Liver (tissue), 9 donors: Measurements from ENCODE around the gene GRIA1. TPM values are rescaled to one million over a fixed set of nuclear protein-coding genes. Genes with fewer than 3 reads are reported as not detected.

Experiments
- DNase-seq: peaks from one replicate; pipeline ENCODE4 v3.0.0-alpha.2; 2017; ENCODE audit warnings: low spot score
- H3K27ac ChIP-seq, 2 donors: one replicate each; pipeline ENCODE4 v1.7.0; 2013; ENCODE audit warnings: inconsistent platforms in 2 of 2, low read length in 2 of 2, control low read depth in 1 of 2, low read depth in 1 of 2, mild to moderate bottlenecking in 1 of 2
- H3K27me3 ChIP-seq, 4 donors: one replicate each; pipeline versions ENCODE4 v1.6.1 to v1.7.0; 2013; ENCODE audit warnings: low read length in 3 of 4, inconsistent platforms in 1 of 4, mild to moderate bottlenecking in 1 of 4, moderate library complexity in 1 of 4; ENCODE audit not compliant: control insufficient read depth in 4 of 4, insufficient read depth in 4 of 4
- H3K36me3 ChIP-seq, 4 donors: one replicate each; pipeline versions ENCODE4 v1.6.1 to v1.7.0; 2013; ENCODE audit warnings: low read length in 3 of 4, mild to moderate bottlenecking in 3 of 4, low read depth in 1 of 4, moderate library complexity in 1 of 4; ENCODE audit not compliant: control insufficient read depth in 4 of 4, insufficient read depth in 3 of 4
- H3K4me1 ChIP-seq, 4 donors: one replicate each; pipeline versions ENCODE4 v1.6.1 to v1.7.0; 2013; ENCODE audit warnings: low read length in 3 of 4, mild to moderate bottlenecking in 3 of 4, moderate library complexity in 1 of 4; ENCODE audit not compliant: control insufficient read depth in 4 of 4, insufficient read depth in 4 of 4
- H3K4me3 ChIP-seq, 3 donors: one replicate each; pipeline versions ENCODE4 v1.6.1 to v1.7.0; 2013; ENCODE audit warnings: low read length in 3 of 3, control low read depth in 1 of 3, low read depth in 1 of 3, mild to moderate bottlenecking in 1 of 3
- H3K9ac ChIP-seq, 2 donors: one replicate each; pipeline ENCODE4 v1.7.0; 2013; ENCODE audit warnings: low read length in 2 of 2, mild to moderate bottlenecking in 2 of 2, moderate library complexity in 2 of 2, control low read depth in 1 of 2, low read depth in 1 of 2
- H3K9me3 ChIP-seq, 4 donors: one replicate each; pipeline versions ENCODE4 v1.6.1 to v1.7.0; 2013; ENCODE audit warnings: low read length in 3 of 4; ENCODE audit not compliant: control insufficient read depth in 4 of 4
- ATF3 ChIP-seq: IDR thresholded peaks from 2 replicates; pipeline ENCODE4 v1.6.1; 2016; ENCODE audit warnings: antibody characterized with exemption
- CTCF ChIP-seq: fragments of 150-350 bp; IDR thresholded peaks from 2 replicates; pipeline ENCODE4 v1.5.1; 2017; ENCODE audit warnings: improper control_type of control experiment, low read depth, low read length; ENCODE audit not compliant: missing input control
- EGR1 ChIP-seq, 2 donors: IDR thresholded peaks; 2 replicates each; pipeline ENCODE4 v1.6.1; 2016 to 2018; ENCODE audit warnings: antibody characterized with exemption in 2 of 2, low read depth in 2 of 2
- FOXA1 ChIP-seq: IDR thresholded peaks from 2 replicates; pipeline ENCODE4 v1.6.1; 2016; ENCODE audit warnings: antibody characterized with exemption
- FOXA2 ChIP-seq: IDR thresholded peaks from 2 replicates; pipeline ENCODE4 v1.6.1; 2016; ENCODE audit warnings: antibody characterized with exemption
- GABPA ChIP-seq, 2 donors: IDR thresholded peaks in 1 of 2; conservative IDR thresholded peaks in 1 of 2; 2 replicates each; pipeline ENCODE4 v1.6.1; 2016; ENCODE audit warnings: antibody characterized with exemption in 2 of 2, mild to moderate bottlenecking in 1 of 2, moderate library complexity in 1 of 2
- HNF4A ChIP-seq, 2 donors: conservative IDR thresholded peaks; 2 replicates each; pipeline ENCODE4 v1.6.1; 2016; ENCODE audit warnings: antibody characterized with exemption in 2 of 2, mild to moderate bottlenecking in 2 of 2
- JUND ChIP-seq, 2 donors: IDR thresholded peaks; 2 replicates each; pipeline ENCODE4 v1.6.1; 2016; ENCODE audit warnings: antibody characterized with exemption in 2 of 2
- MAX ChIP-seq: IDR thresholded peaks from 2 replicates; pipeline ENCODE4 v1.6.1; 2016; ENCODE audit warnings: antibody characterized with exemption
- RAD21 ChIP-seq, 2 donors: IDR thresholded peaks; 2 replicates each; pipeline ENCODE4 v1.6.1; 2016; ENCODE audit warnings: antibody characterized with exemption in 2 of 2, mild to moderate bottlenecking in 2 of 2
- RXRA ChIP-seq, 2 donors: IDR thresholded peaks; 2 replicates each; pipeline ENCODE4 v1.6.1; 2017 to 2018; ENCODE audit warnings: antibody characterized with exemption in 2 of 2, mild to moderate bottlenecking in 1 of 2
- SP1 ChIP-seq: IDR thresholded peaks from 2 replicates; pipeline ENCODE4 v1.6.1; 2018; ENCODE audit warnings: antibody characterized with exemption, mild to moderate bottlenecking
- TAF1 ChIP-seq: conservative IDR thresholded peaks from 2 replicates; pipeline ENCODE4 v1.6.1; 2016; ENCODE audit warnings: antibody characterized with exemption, mild to moderate bottlenecking
- YY1 ChIP-seq: IDR thresholded peaks from 2 replicates; pipeline ENCODE4 v1.6.1; 2016; ENCODE audit warnings: antibody characterized with exemption, mild to moderate bottlenecking
- ZBTB33 ChIP-seq: IDR thresholded peaks from 2 replicates; pipeline ENCODE4 v1.6.1; 2016; ENCODE audit warnings: antibody characterized with exemption
- WGBS: extraction: QIAGEN DNeasy Blood & Tissue Kit; methylation state at CpG from one replicate; pipeline ENCODE4 v1.1.7; 2013; 5-methylcytosine and 5-hydroxymethylcytosine counted together
- polyA plus RNA-seq, 2 donors: library from polyadenylated mRNA; stranded (reverse) in 1 of 2; unstranded in 1 of 2; fragments of 200-250 nt in 1 of 2; fragments of >200 nt in 1 of 2; fragmentation: Nextera tagmentation in 1 of 2; extraction: Ambion mirVana in 1 of 2; gene quantifications; one replicate each; pipeline versions ENCODE4 v1.2.1 to v1.2.3, GENCODE V29; 2013 to 2015
- total RNA-seq, 2 donors: library from RNA; depleted of rRNA; stranded (reverse); fragments of >200 nt; gene quantifications; one replicate each; pipeline ENCODE4 v1.2.3, GENCODE V29; 2014
- donor health status: healthy.
- donor health status: healthy.
- donor health status: healthy.
- donor health status: healthy.
- donor health status: healthy.

GRIA1 gene
- total and polyA plus RNA-seq, 4 donors = 0.08 TPM; not detected in 3

DNA sequence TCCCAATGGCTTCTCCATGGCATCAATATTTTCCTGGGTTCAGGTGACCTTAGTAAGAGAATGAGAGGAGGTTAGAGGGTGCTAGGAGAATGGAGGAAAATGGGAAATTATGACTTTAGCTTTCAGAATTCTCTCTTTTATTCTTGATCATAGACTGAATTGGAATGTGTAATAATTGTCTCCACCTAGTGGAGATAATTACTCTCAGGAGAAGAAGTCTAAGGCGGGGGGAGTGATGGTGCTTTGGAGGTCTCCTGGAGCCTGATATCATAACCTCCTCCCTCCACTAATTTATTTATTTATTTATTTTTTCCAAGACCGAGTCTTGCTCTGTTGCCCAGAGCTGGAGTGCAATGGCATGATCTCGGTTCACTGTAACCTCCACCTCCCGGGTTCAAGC, 221.3 kb downstream of the GRIA1 start:
- WGBS = 93% methylated on average over 4 of the region's 4 CpGs
- Histone ChIP-seq H3K9me3 (no peaks in the 10 kb centered on the region), H3K27ac (no peak overlapping the region), H3K36me3 (no peaks in the 10 kb centered on the region), H3K4me1 (no peaks in the 10 kb centered on the region), H3K27me3 (peaks cover 0 to 3% (median 1%) of the 10 kb centered on the region in 4 donors), H3K4me3 (no peak overlapping the region), H3K9ac (no peak overlapping the region)
- no peak for DNase-seq
- TF ChIP-seq RAD21 (IDR thresholded peaks at IDR 0.05) (peak; percentile 53 to 65), JUND (IDR thresholded peaks at IDR 0.05) (no peak)

DNA sequence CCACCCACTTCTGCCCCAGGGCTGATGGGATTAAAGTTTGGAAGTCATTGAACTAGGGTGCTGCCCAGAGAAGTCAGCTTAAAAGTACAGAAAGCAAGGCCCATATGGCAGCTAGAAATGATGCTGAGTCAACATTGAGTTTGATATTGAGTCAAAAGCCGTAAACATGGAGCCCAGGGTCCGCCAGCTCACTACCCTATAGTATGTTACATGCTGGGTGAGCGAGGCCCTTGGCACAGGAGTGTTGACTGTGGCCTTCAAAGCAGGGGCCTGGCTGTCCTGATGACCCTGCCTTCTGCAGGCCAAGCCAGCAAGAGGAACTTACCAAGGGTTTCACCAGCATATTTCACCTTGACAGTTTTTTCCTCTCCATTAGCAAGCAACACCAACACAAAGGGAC, 222.5 kb downstream of the GRIA1 start:
- Histone ChIP-seq H3K9me3 (no peaks in the 10 kb centered on the region), H3K27me3 (peaks cover 0 to 2% (median 0%) of the 10 kb centered on the region in 4 donors), H3K36me3 (no peaks in the 10 kb centered on the region), H3K9ac (no peak overlapping the region), H3K4me3 (no peak overlapping the region), H3K27ac (no peak overlapping the region), H3K4me1 (no peaks in the 10 kb centered on the region)
- TF ChIP-seq GABPA (IDR thresholded peaks at IDR 0.05 in 1 of 2, conservative IDR thresholded peaks at IDR 0.05 in 1 of 2) (no peak), HNF4A (conservative IDR thresholded peaks at IDR 0.05) (no peak), FOXA2 (no peak), ATF3 (no peak), MAX (no peak)
- 88% methylated on average over 3 of the region's 3 CpGs for WGBS
- DNase-seq = no peak

GRCh38 chr5:153713943-153714342, 223.5 kb downstream of the GRIA1 start:
- H3K36me3 ChIP-seq = no peaks in the 10 kb centered on the region
- H3K4me3 ChIP-seq = no peak overlapping the region
- H3K4me1 ChIP-seq = no peaks in the 10 kb centered on the region
- no peaks in the 10 kb centered on the region for H3K9me3 ChIP-seq
- DNase-seq = no peak
- peaks cover 0 to 5% (median 0%) of the 10 kb centered on the region in 4 donors for H3K27me3 ChIP-seq
- WGBS = 77% methylated on average over 8 of the region's 8 CpGs
- H3K9ac ChIP-seq = no peak overlapping the region
- H3K27ac ChIP-seq = no peak overlapping the region
- TF ChIP-seq GABPA (IDR thresholded peaks at IDR 0.05 in 1 of 2, conservative IDR thresholded peaks at IDR 0.05 in 1 of 2) (no peak), YY1 (no peak), SP1 (no peak), TAF1 (no peak), FOXA1 (no peak), RXRA (IDR thresholded peaks at IDR 0.05) (no peak), MAX (no peak), EGR1 (IDR thresholded peaks at IDR 0.05; ENCODE audit: low read depth in 2 of 2) (no peak), CTCF (no peak), FOXA2 (no peak), ZBTB33 (no peak), RAD21 (IDR thresholded peaks at IDR 0.05) (no peak), HNF4A (conservative IDR thresholded peaks at IDR 0.05) (no peak)
